CD4-positive, alpha-beta T cell treated with Interleukin-15 for 1 hour (primary cell): ENCODE results near the gene SNX12.
A peak's percentile ranks its signal among the peaks of the same experiment; 100 is the strongest.
"Not testable (repeated sequence)": the region's sequence is repeated elsewhere in the genome, so short reads cannot be mapped to it uniquely, and the experiment has no call there.

Experiments used
- DNase-seq: peaks from one replicate; pipeline ENCODE4 v3.0.0-alpha.2; 2020

SNX12 gene

GRCh38 chrX:71085900-71086299 is 17.8 kb upstream of the SNX12 start:
- DNase-seq = no peak

DNA sequence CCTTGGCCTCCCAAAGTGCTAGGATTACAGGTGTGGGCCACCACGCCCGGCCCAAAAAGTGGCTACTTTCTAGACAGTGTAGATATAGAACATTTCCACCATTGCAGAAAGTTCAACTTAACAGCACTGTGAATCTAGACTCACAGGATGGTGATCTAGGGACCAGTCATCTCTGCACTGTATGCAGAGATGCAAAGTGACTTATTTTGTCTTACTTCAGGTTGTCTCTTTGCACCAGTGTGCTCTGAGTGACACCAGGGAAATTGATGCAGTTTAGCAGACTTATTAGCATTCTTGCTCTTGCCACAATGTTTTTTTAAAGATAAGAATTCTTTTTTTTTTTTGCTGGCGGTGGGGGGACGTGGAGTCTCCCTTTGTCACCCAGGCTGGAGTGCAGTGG is 14.7 kb upstream of the SNX12 start:
- DNase-seq = no peak

GRCh38 chrX:71082124-71082647 is 14.1 kb upstream of the SNX12 start:
- no peak for DNase-seq

DNA sequence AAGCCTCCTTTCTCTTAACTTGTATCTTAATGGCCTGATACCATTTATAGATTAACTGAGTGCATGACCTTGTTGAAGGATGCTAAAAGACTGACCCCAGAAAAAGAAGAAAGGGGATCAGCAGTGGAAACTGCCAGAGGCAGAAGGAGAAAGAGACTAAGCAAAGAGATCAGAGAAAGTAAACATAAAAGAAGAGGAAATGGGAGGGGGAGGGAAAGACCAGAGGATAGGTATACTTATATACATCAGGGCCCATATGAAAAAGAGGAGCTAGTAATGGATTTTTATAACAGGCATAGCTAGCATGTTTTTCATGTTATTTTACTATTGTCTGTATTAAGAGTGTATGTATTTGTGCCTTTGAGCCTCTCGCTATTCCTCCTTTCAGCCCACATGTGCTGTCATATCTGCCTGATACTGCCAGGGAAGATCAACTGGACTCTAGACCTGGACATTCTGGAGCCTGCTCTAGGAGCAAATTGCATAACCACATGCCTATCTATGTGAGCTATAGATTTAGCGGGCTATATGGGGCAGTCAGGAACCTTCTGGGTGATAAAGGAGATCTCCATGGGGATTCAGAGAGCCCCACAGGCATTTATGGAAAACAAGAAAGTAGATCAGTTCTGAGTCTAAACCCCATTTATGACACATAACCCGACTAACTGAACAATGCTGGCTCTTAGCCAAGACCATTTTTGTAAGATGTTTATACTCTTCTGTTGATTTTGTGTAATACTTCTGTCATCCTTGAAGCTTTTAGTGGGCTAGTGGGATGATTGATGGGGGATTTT is 13.4 kb upstream of the SNX12 start:
- DNase-seq = no peak

DNA sequence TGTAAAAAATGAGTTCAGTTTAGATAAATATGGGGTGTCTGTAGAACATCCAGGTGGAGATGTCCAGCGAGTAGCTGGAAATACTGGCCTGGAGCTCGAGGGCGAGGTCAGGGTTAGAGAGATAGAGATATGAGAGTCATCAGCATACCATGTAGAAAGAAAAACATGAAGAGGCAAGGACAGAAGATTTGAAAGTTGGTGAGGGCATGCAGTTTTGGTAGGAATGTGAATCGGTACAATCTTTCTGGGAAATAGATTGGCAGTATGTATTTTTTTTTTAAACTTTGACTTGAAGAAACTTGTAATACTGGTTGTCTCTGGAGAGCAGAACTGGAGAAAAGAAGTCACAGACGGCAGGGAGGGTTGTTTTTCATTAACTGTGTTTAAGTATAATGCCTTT is 2.4 kb upstream of the SNX12 start:
- no peak for DNase-seq

DNA sequence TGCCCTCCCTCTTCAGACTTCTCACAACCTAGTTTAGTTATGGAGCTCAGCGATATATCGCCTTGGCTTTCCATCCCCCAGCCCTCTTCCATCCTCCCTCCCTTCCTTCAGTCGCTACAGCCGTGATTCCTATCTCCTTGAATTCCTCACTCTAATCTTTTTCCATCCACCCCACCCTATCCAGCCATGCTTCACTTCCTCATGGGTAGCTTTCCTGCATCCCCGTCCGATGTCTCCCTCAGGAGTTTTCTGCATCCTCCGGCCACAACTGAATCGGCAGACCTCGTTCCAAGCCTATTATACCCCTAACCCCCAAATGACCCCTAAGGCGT is 456 bp downstream of the SNX12 start:
- DNase-seq = no peak

GRCh38 chrX:71067089-71067488 is 1.0 kb downstream of the SNX12 start:
- no peak for DNase-seq

DNA sequence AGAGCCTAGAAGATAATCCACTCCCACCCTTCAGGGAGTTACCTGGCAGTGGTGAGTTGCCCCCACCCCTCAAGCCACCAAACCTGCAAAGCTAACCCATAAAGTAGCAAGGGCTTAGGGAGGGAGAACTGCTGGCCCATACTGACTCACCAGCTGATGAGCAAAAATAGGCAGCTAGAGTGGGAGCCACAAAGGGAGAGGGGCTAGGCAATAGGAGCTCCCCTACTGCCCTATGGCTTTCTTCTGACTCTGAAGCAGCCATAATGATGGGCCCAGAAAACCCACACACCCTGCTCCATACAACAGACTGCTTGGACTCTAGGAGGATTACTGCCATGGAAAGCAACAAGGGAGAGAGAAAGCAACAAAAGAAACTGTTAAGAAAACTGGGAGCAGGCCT is 8.0 kb downstream of the SNX12 start:
- DNase-seq = no peak

GRCh38 chrX:71057848-71058530 is 10.1 kb downstream of the SNX12 start:
- DNase-seq = no peak

DNA sequence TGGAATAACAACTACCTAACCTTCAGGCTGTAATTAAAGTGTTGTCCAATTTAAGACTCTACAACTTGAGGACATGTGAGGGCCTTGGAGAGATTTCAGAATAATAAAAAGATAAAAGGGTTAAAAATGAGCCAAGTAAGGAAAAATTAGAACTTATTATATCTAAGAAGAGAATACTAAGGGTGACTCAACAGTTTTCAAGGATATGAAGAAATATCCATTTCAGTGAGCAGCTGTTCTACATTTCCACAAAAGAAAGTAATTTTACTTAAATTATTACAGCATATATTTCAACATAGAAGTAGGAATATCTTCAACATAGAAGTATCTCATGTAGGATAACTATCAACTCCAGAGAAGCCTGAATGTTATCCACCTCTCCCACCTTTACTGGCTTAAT is 11.3 kb downstream of the SNX12 start:
- no peak for DNase-seq

- peak; percentile 19 for DNase-seq
Observed at GRCh38 chrX:71053217-71053621, 14.9 kb downstream of the SNX12 start.

- DNase-seq = no peak
Observed at GRCh38 chrX:71052721-71053120, 15.4 kb downstream of the SNX12 start.

DNA sequence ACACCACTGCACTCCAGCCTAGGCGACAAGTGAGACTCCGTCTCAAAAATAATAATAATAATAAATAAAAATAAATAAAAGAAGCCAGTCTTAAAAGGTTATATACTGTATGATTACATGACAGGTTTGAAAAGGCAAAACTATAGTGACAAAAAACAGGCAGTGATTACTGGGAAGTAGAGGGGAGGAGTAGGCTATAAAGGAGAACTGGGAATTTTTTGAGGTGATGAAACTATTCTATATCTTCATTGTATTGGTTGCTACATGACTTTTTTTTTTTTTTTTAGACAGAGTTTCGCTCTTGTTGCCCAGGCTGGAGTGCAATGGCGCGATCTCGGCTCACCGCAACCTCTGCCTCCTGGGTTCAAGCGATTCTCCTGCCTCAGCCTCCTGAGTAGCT is 20.2 kb downstream of the SNX12 start:
- not testable (repeated sequence) for DNase-seq

GRCh38 chrX:71017396-71017939 is 50.7 kb downstream of the SNX12 start:
- DNase-seq = no peak
